Measurements from ENCODE around the gene PLOD1.
"Not testable (repeated sequence)": the region's sequence is repeated elsewhere in the genome, so short reads cannot be mapped to it uniquely, and the experiment has no call there.

Gene PLOD1

GRCh38 chr1:11912482-11913216 is 21.9 kb upstream of the PLOD1 start:
- DNase-seq, result not testable (repeated sequence)

DNA sequence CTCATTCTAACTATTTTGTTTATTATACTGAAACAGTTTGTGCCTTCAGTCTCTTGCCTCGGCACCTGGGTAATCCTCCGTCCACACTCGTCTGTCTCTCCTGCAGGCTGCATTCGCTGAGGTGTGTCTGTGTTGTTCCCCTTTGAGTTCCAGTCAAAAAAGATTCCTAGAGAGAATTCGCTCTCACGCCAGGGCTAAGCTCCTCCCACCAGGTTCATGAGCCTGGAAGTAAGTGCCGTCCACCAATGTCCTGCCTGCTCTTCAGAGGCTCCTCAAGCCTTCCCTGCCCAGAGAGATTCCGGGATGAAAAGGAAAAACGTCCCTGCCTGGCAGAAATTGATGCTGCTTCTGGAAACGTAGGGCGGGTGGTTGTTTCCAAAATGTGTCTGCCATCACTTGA is 21.2 kb upstream of the PLOD1 start:
- DNase-seq, result no peak

DNA sequence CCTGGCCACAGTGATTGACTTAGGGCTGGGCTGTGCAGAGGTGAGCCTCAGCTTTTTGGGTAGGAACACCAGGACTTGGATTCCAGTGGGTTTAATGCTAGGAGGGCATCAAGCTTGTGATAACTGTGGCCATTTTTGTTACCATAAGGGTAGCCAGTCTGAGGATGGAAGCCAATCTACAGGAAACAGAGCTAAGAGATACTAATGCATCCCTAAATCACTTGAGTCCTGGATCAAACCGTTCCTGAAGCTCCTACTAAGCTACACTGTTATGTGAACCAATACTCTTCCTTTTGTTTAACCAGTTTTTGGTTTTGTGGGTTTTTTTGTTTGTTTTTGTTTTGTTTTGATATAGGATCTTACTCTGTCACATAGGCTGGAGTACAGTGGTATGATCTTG is 20.5 kb upstream of the PLOD1 start:
- no peak for DNase-seq

- no peak for DNase-seq
Observed at GRCh38 chr1:11918799-11919519, 15.6 kb upstream of the PLOD1 start.

- DNase-seq, result no peak
Observed at GRCh38 chr1:11919621-11920020, 14.9 kb upstream of the PLOD1 start.

- DNase-seq, result no peak
Observed at GRCh38 chr1:11920239-11920903, 14.1 kb upstream of the PLOD1 start.

DNA sequence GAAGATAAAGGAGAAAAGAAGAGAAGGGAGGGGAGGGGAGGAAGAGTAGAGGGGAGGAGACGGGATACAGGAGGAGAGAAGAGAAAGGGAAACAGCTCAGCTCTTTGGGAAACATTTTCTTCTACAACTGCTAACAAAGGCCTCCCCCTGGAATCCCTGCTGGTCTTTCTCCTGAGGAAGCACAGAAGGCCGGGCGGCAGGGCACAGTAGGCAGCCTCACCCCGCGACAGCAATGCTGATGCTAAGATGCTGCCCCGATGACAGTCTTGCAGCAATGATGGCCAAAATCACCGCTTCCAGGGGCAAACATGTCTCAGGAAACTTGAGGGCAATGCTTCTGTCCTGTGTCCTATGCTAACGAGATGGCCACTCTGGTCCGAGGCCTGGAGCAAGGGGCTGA is 13.5 kb upstream of the PLOD1 start:
- no peak for DNase-seq

DNA sequence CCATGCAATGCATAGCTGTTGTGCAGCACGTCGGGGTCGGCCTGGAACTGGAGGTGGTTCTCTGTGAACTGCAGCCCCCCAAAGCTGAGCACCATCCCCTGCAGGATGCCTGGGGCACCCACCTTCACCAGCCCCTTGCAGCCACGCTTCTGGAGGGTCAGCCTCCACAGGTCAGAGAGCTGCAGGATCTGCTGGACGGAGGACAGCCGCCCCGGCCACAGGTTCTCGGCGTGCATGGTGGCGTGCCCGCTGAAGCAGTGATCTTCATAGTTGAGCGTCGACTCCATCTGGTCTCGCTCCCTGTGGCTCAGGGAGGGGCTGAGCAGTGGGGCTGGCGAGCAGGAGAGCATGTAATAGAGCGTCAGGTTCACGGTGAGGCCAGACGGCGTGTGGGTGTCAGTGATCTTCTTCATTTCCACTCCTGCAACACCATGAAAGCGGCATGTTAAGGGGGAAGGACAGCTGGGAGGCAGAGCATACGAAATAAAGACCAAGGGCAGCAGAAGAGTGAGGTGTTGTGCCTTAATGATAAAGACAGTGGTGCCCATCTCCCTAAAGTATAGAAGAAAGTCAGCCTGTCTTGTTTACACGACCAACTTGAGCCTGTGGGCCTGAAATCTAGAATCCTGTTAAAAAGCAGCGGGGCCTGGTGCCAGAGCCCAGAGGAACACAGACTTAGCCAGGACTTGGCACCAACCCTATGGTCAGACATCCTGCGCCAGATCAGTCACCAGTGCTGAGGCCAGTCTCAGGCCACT is 11.3 kb upstream of the PLOD1 start:
- no peak for DNase-seq

DNA sequence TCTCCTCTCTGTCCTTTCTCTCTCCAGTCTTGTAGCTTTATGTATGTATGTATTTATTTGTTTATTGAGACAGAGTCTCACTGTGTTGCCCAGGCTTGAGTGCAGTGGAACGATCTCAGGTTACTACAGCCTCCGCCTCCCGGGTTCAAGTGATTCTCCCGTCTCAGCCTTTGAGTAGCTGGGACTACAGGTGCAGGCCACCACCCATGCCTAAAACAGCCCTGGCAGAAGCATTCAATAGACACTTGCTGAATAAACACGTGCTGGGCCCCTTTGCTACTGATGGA is 10.7 kb upstream of the PLOD1 start:
- DNase-seq, result no peak

DNA sequence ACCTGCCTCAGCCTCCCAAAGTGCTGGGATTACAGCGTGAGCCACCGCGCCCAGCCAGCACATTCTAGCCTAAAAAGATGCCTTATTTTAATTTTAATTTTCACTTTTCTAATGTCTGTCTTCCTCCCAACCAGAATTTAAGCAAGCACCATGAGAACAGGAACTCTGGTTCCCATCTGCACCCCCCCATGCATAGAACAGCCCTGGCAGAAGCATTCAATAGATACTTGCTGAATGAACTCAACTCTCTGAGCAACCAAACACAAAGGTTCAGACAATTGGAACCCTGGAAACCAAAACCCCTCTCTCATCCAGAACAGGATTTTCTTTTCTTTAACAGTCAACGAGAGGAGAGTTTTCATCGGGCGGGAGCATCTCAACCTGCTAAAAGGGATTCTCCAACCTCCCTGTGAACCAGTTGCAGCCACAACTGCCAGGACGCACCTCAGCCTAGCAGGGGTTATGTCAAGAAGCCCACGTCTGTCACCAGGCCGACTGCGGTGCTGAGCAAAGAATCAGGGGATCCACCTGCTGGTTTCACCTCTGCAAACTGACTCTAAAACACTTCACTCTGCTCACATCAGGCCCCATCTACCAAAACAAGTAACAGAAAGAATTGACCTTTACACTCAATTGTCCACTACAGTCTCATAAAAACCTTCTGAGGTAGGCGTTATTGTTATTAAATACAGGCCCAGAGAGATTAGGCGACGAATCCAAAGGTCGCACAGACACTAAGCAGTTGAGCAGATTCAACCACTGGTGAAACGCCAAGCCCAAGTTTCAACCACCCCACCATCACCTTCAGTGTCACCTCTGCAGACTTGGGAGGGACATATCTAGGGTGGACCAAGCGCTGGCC is 10.0 kb upstream of the PLOD1 start:
- DNase-seq, result no peak

DNA sequence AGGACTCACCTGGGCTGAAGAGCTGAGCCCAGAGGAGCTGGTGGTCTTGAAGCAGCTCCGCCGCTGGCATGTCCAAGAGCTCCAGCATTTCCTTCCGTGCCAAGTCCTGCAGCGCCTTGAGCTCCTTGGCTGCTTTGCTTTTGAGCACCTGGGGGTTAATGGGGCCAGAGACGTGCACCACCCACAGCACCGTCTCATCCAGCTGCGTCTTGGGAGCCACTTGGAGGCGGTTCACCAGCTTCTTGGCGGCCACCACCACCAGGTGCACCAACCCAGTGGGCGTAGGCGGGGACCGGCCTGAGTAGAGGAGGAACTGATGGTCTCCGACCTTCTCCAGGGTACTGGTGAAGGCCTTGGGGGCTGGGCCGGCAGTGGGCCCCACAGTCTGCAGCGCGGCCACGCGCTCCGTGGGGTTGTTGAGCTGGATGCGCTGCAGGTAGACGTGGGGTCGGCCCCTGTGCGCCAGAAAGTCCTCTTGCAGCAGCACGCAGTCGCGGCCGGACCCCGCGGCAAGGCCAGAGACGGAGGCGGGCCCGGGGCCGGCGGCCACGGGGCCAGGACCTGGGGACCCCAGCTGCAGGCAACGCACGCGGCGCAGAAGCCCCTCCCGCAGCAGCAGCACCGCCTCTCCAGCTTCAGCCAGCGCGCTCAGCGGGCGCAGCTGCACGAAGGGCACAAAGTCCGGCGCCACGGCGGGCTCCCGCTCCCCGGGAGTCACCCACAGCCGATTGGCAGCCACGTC is 9.2 kb upstream of the PLOD1 start:
- not testable (repeated sequence) for DNase-seq

- DNase-seq, result peak; percentile 13
Observed at GRCh38 chr1:11925938-11926292, 8.6 kb upstream of the PLOD1 start.

- DNase-seq, result no peak
Observed at GRCh38 chr1:11927866-11928592, 6.5 kb upstream of the PLOD1 start.

- DNase-seq, result no peak
Observed at GRCh38 chr1:11929849-11930248, 4.7 kb upstream of the PLOD1 start.

GRCh38 chr1:11930571-11931445 is 3.7 kb upstream of the PLOD1 start:
- DNase-seq, result no peak

- no peak for DNase-seq
Observed at GRCh38 chr1:11931845-11932244, 2.7 kb upstream of the PLOD1 start.

- DNase-seq, result no peak
Observed at GRCh38 chr1:11935057-11935412, 518 bp downstream of the PLOD1 start.

GRCh38 chr1:11935733-11936132 is 1.2 kb downstream of the PLOD1 start:
- DNase-seq, result not testable (repeated sequence)

DNA sequence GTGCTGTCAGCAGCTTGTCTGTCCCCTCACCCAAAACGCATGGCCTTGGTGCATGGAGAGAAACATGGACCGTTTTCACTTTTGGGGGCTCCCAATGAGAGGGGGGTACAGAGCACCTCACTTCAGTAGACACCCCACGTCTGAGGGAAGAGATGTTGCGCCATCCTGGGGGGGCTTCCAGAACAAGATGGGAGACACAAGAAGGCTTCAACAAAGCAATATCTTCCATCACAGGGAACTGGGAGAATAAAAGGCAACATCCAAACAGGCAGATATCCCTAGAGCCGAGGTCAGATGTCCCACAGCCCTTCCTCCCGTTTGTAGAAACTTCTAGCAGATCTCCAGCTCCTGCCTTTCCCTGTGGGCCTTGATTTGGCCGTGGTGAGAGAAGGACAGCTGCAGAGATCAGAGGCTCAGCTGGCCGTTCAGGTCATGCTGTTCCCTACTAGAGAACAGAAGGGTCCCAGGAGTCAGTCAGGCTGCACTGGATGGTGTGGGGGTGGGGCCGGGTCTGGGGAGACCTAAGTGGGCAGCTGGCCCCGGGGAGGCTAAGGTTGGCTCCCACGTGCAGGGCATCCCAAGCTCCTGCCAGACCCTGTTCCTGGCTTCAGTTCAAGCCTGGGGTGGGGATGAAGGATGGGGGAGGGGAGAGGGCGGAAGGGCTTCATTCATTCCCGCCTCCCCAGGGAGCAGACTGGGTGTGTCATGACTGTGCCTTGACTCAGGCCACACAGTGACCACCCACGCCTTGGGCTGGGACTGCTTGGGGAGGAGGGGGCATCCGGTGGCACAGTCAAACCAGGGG is 4.4 kb downstream of the PLOD1 start:
- DNase-seq, result no peak

Measured in CD4-positive, alpha-beta T cell treated with Interleukin-17A for 4 hours (primary cell).